ENCODE measurements around the gene PRSS38. TPM values are rescaled to one million over a fixed set of nuclear protein-coding genes. Genes with fewer than 3 reads are reported as not detected.

Gene PRSS38
- total RNA-seq, 4 donors from 2014 or later, result not detected

- Histone ChIP-seq H3K27ac (no peak overlapping the region), H3K36me3 (no peaks in the 10 kb centered on the region), H3K4me3 (no peak overlapping the region), H3K4me1 (peaks cover 0 to 8% (median 0%) of the 10 kb centered on the region in 3 donors), H3K9me3 (no peaks in the 10 kb centered on the region), H3K27me3 (no peaks in the 10 kb centered on the region)
- ATAC-seq, result no peak
- TF ChIP-seq EP300 (IDR thresholded peaks at IDR 0.05) (no peak), POLR2A (IDR thresholded peaks at IDR 0.05) (no peak), POLR2AphosphoS5 (IDR thresholded peaks at IDR 0.05) (no peak)
- TF ChIP-seq, protein P1, sequence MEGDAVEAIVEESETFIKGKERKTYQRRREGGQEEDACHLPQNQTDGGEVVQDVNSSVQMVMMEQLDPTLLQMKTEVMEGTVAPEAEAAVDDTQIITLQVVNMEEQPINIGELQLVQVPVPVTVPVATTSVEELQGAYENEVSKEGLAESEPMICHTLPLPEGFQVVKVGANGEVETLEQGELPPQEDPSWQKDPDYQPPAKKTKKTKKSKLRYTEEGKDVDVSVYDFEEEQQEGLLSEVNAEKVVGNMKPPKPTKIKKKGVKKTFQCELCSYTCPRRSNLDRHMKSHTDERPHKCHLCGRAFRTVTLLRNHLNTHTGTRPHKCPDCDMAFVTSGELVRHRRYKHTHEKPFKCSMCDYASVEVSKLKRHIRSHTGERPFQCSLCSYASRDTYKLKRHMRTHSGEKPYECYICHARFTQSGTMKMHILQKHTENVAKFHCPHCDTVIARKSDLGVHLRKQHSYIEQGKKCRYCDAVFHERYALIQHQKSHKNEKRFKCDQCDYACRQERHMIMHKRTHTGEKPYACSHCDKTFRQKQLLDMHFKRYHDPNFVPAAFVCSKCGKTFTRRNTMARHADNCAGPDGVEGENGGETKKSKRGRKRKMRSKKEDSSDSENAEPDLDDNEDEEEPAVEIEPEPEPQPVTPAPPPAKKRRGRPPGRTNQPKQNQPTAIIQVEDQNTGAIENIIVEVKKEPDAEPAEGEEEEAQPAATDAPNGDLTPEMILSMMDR (IDR thresholded peaks at IDR 0.05), result no peak
- WGBS, 2 donors (ENCODE audit: low coverage in 1 of 2), result 70 to 87% methylated on average over 6 to 10 of the region's 27 CpGs
These were observed 78.7 kb downstream of the PRSS38 start for GRCh38 chr1:227893949-227894721.

- no peaks in the 10 kb centered on the region for H3K9me3 ChIP-seq
- 93% methylated on average over 4 of the region's 12 CpGs; no CpG with 5 or more reads in 1 of the 2 donors for WGBS, 2 donors (ENCODE audit: low coverage in 1 of 2)
- H3K36me3 ChIP-seq, result no peaks in the 10 kb centered on the region
- ATAC-seq, result no peak
- no peaks in the 10 kb centered on the region for H3K27me3 ChIP-seq
- no peak overlapping the region for H3K27ac ChIP-seq
- H3K4me1 ChIP-seq, result peaks cover 0 to 8% (median 0%) of the 10 kb centered on the region in 3 donors
- no peak overlapping the region for H3K4me3 ChIP-seq
- TF ChIP-seq EP300 (IDR thresholded peaks at IDR 0.05), result no peak
- TF ChIP-seq POLR2A (IDR thresholded peaks at IDR 0.05), result no peak
- TF ChIP-seq POLR2AphosphoS5 (IDR thresholded peaks at IDR 0.05), result no peak
- TF ChIP-seq, protein P1 (IDR thresholded peaks at IDR 0.05), result no peak
These were observed 79.5 kb downstream of the PRSS38 start for GRCh38 chr1:227894831-227895451.

Other genes starting within 250 kb of the PRSS38 start
- 10 to 100 TPM; 13.8 to 19.5 (median 17.0) TPM for gene JMJD4, start 80.4 kb upstream of the PRSS38 start, total RNA-seq
- gene SNAP47, start 80.2 kb upstream of the PRSS38 start, total RNA-seq, result 10 to 100 TPM; 27.1 to 47.0 (median 35.6) TPM
- 10 to 100 TPM in 1 of 4 donors, 1 to 10 TPM in 3; 5.4 to 14.0 (median 6.6) TPM for gene WNT9A, start 132.3 kb downstream of the PRSS38 start, total RNA-seq
- not detected for gene WNT3A, start 191.3 kb downstream of the PRSS38 start, total RNA-seq

All from gastroesophageal sphincter (tissue), 4 donors.